ENCODE measurements around the gene DOCK9.
A peak's percentile ranks its signal among the peaks of the same experiment; 100 is the strongest.

DNA sequence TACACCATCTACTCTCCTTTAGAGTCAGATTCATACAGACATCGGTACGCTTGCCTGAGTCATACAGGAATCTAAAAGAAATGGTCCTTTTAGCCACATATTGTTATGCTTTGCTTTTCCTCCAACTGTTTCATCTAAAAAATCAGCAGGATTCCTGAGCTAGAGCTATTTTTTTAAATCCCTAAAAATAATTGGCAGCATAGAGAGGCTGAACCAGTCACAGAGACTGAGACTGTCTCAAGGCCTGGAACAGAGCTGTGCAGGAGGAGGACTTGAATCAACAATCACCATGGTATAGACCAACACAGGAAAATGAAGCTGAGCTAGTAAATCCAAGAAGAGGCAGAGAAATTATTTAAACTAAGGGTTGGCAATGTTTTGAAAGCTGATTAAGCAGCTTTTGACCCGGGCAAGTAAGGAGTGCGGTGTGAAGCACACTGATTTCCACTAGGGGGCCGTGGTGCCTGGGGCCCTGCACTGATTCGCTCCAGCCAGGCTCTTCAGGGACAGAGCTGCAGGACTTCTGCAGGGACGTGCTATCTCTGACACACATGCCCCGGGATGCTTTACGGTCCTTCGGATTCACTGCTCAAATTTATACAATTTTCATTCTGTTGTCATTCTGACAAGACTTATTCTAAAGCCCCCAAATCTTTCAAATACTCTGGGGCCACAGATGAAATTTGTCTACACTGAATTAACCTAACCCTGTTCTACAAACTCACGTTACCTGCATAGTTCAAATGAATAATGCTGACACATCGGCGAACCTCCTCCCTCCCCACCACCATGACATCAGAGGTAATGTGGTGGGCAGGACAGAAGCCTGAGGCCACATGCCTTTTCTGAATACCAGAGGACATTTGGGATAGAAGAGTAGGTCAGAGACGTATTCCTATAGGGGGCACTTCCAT lies 137.8 kb downstream of the DOCK9 start:
- peak; percentile 71 for TF ChIP-seq CTCF (IDR thresholded peaks at IDR 0.05; ENCODE audit: poor library complexity)
- no peak for TF ChIP-seq EZH2 (IDR thresholded peaks at IDR 0.05; ENCODE audit: borderline replicate concordance)

All from hepatocyte (in vitro differentiated cells).